NCI-H226 (cell line): Measurements from ENCODE around the gene ALOX5AP.
"Not testable (repeated sequence)": the region's sequence is repeated elsewhere in the genome, so short reads cannot be mapped to it uniquely, and the experiment has no call there.

Source experiments
- DNase-seq: peaks from one replicate; pipeline ENCODE4 v3.0.0-alpha.2; 2015

ALOX5AP gene

GRCh38 chr13:30739237-30739528, 3.8 kb downstream of the ALOX5AP start:
- DNase-seq = no peak

- DNase-seq = peak; percentile 63
Observed at GRCh38 chr13:30739761-30740642, 4.7 kb downstream of the ALOX5AP start.

GRCh38 chr13:30742901-30743300, 7.6 kb downstream of the ALOX5AP start:
- no peak for DNase-seq

- peak; percentile 89 for DNase-seq
Observed at GRCh38 chr13:30743319-30744055, 8.1 kb downstream of the ALOX5AP start.

GRCh38 chr13:30744056-30744680, 8.8 kb downstream of the ALOX5AP start:
- no peak for DNase-seq

GRCh38 chr13:30744681-30745077, 9.3 kb downstream of the ALOX5AP start:
- no peak for DNase-seq

- no peak for DNase-seq
Observed at GRCh38 chr13:30745906-30746686, 10.8 kb downstream of the ALOX5AP start.

GRCh38 chr13:30746791-30747190, 11.4 kb downstream of the ALOX5AP start:
- DNase-seq = no peak

- not testable (repeated sequence) for DNase-seq
Observed at GRCh38 chr13:30747845-30748244, 12.5 kb downstream of the ALOX5AP start.

- DNase-seq = no peak
Observed at GRCh38 chr13:30748717-30749116, 13.4 kb downstream of the ALOX5AP start.

GRCh38 chr13:30750036-30750435, 14.7 kb downstream of the ALOX5AP start:
- no peak for DNase-seq

- DNase-seq = no peak
Observed at GRCh38 chr13:30751183-30751933, 16.0 kb downstream of the ALOX5AP start.

GRCh38 chr13:30752201-30752797, 17.0 kb downstream of the ALOX5AP start:
- DNase-seq = no peak

GRCh38 chr13:30753030-30753616, 17.8 kb downstream of the ALOX5AP start:
- DNase-seq = no peak

GRCh38 chr13:30755678-30756077, 20.3 kb downstream of the ALOX5AP start:
- DNase-seq = no peak

- DNase-seq = no peak
Observed at GRCh38 chr13:30757026-30757742, 21.8 kb downstream of the ALOX5AP start.

- DNase-seq = peak; percentile 6
Observed at GRCh38 chr13:30759748-30760147, 24.4 kb downstream of the ALOX5AP start.

GRCh38 chr13:30762643-30763042, 27.3 kb downstream of the ALOX5AP start:
- peak; percentile 51 for DNase-seq

GRCh38 chr13:30763786-30764413, 28.6 kb downstream of the ALOX5AP start:
- DNase-seq = peak; percentile 15

- DNase-seq = no peak
Observed at GRCh38 chr13:30766231-30766630, 30.9 kb downstream of the ALOX5AP start.
